Neural cell (in vitro differentiated cells): ENCODE results near the gene OBSCN. TPM values are rescaled to one million over a fixed set of nuclear protein-coding genes. Genes with fewer than 3 reads are reported as not detected.

Source experiments
- H2AFZ ChIP-seq: fragments of 200-600, 300-800 bp; sonication (generic), shearing (Covaris generic); 2 replicates; pipeline ENCODE4 v1.6.0; 2014; ENCODE audit warnings: low read depth, mild to moderate bottlenecking, antibody characterized with exemption, low read length, moderate library complexity
- H3F3A ChIP-seq: fragments of 200-600 bp; shearing (Covaris generic); 2 replicates; pipeline ENCODE4 v1.6.1; 2016; ENCODE audit warnings: mild to moderate bottlenecking, moderate library complexity, mixed read lengths, antibody characterized with exemption, low read length; ENCODE audit not compliant: insufficient read depth, poor library complexity, severe bottlenecking
- H3K27ac ChIP-seq: fragments of 200-600, 300-800 bp; sonication (generic), shearing (Covaris generic); 2 replicates; pipeline ENCODE4 v1.5.1; 2014; ENCODE audit warnings: mild to moderate bottlenecking, low read length, moderate library complexity
- H3K27me3 ChIP-seq: fragments of 300-800, 200-600 bp; sonication (generic), shearing (Covaris generic); 2 replicates; pipeline ENCODE4 v1.6.0; 2014; ENCODE audit warnings: mild to moderate bottlenecking, low read depth, low read length, moderate library complexity; ENCODE audit not compliant: insufficient read depth
- H3K36me3 ChIP-seq: fragments of 300-800, 200-600 bp; sonication (generic), shearing (Covaris generic); 2 replicates; pipeline ENCODE4 v1.5.1; 2014; ENCODE audit warnings: mild to moderate bottlenecking, antibody characterized with exemption, low read length, moderate library complexity; ENCODE audit not compliant: insufficient read depth
- H3K4me2 ChIP-seq: fragments of 300-800, 200-600 bp; sonication (generic), shearing (Covaris generic); 2 replicates; pipeline ENCODE4 v1.6.0; 2014; ENCODE audit warnings: mild to moderate bottlenecking, low read length
- H3K4me3 ChIP-seq: fragments of 300-800, 200-600 bp; sonication (generic), shearing (Covaris generic); 2 replicates; pipeline ENCODE4 v1.5.1; 2014; ENCODE audit warnings: mild to moderate bottlenecking, low read length, moderate library complexity
- H3K79me2 ChIP-seq: fragments of 200-600 bp; shearing (Covaris generic); replicated peaks from 2 replicates; pipeline ENCODE4 v1.6.0; 2014; ENCODE audit warnings: mild to moderate bottlenecking, low read length, moderate library complexity; ENCODE audit not compliant: insufficient read depth
- H3K9ac ChIP-seq: fragments of 300-800, 200-600 bp; sonication (generic), shearing (Covaris generic); 2 replicates; pipeline ENCODE4 v1.6.1; 2016; ENCODE audit warnings: mild to moderate bottlenecking, low read length, mixed read lengths
- H3K9me2 ChIP-seq: fragments of 200-600 bp; shearing (Covaris generic); 2 replicates; pipeline ENCODE4 v1.6.1; 2016; ENCODE audit warnings: mild to moderate bottlenecking, low read length, mixed read lengths; ENCODE audit not compliant: insufficient read depth
- H3K9me3 ChIP-seq: fragments of 200-600, 300-800 bp; sonication (generic), shearing (Covaris generic); 2 replicates; pipeline ENCODE4 v1.6.1; 2016; ENCODE audit warnings: mild to moderate bottlenecking, mixed run types, low read length, moderate library complexity, mixed read lengths
- H4K20me1 ChIP-seq: fragments of 200-600 bp; shearing (Covaris generic); 2 replicates; pipeline ENCODE4 v1.6.1; 2016; ENCODE audit warnings: mild to moderate bottlenecking, mixed run types; ENCODE audit not compliant: insufficient read depth
- CTCF ChIP-seq: fragments of 450-650 bp; IDR thresholded peaks from 2 replicates; pipeline ENCODE4 v1.5.1; 2014; ENCODE audit warnings: antibody characterized with exemption, mild to moderate bottlenecking, moderate library complexity; ENCODE audit not compliant: poor library complexity, severe bottlenecking
- EP300 ChIP-seq: fragments of 450-650 bp; conservative IDR thresholded peaks from 2 replicates; pipeline ENCODE4 v1.6.1; 2014; ENCODE audit warnings: antibody characterized with exemption, mild to moderate bottlenecking, moderate library complexity; ENCODE audit not compliant: poor library complexity, severe bottlenecking
- EZH2 ChIP-seq: fragments of 200-600, 300-800 bp; shearing (Covaris generic), sonication (generic); IDR thresholded peaks from 2 replicates; pipeline ENCODE4 v1.6.1; 2014; ENCODE audit warnings: antibody characterized with exemption, low read length, borderline replicate concordance, mild to moderate bottlenecking; ENCODE audit not compliant: insufficient read depth, poor library complexity, severe bottlenecking
- MXI1 ChIP-seq: fragments of 450-650 bp; conservative IDR thresholded peaks from 2 replicates; pipeline ENCODE4 v1.6.1; 2014; ENCODE audit warnings: antibody characterized with exemption, mild to moderate bottlenecking; ENCODE audit not compliant: poor library complexity, severe bottlenecking
- POLR2AphosphoS5 ChIP-seq: IDR thresholded peaks from 2 replicates; pipeline ENCODE4 v1.6.1; 2012
- RAD21 ChIP-seq: fragments of 450-650 bp; conservative IDR thresholded peaks from 2 replicates; pipeline ENCODE4 v1.6.1; 2014; ENCODE audit warnings: antibody characterized with exemption, mild to moderate bottlenecking, moderate library complexity
- REST ChIP-seq: IDR thresholded peaks from 2 replicates; pipeline ENCODE4 v1.6.1; 2012; ENCODE audit warnings: borderline replicate concordance
- SMC3 ChIP-seq: fragments of 450-650 bp; conservative IDR thresholded peaks from 2 replicates; pipeline ENCODE4 v1.6.1; 2014; ENCODE audit warnings: antibody characterized with exemption, mild to moderate bottlenecking, moderate library complexity; ENCODE audit not compliant: poor library complexity
- TAF1 ChIP-seq: IDR thresholded peaks from 2 replicates; pipeline ENCODE4 v1.6.1; 2012; ENCODE audit warnings: low read depth
- polyA plus RNA-seq: library from polyadenylated mRNA; depleted of rRNA; stranded (reverse); fragments of >200 nt; gene quantifications from 2 replicates; pipeline ENCODE4 v1.2.3, GENCODE V29; 2014

OBSCN gene
- polyA plus RNA-seq, 1 donor from 2014 or later, result 7.2 TPM

- Histone ChIP-seq H3F3A (no peaks in the 10 kb centered on the region), H3K9me3 (no peaks in the 10 kb centered on the region)
Observed at GRCh38 chr1:228354390-228355320, 146.8 kb downstream of the OBSCN start.

More at GRCh38 chr1:228354390-228355320, 146.8 kb downstream of the OBSCN start:
- H3K9me2 ChIP-seq, result no peaks in the 10 kb centered on the region
- no peaks in the 10 kb centered on the region for H3K36me3 ChIP-seq
- no peak for TF ChIP-seq REST
- no peak for TF ChIP-seq POLR2AphosphoS5
- TF ChIP-seq MXI1, result no peak
- no peak for TF ChIP-seq CTCF
- no peak for TF ChIP-seq EZH2
- no peak for TF ChIP-seq EP300
- no peak for TF ChIP-seq RAD21
- TF ChIP-seq SMC3, result no peak
- TF ChIP-seq TAF1, result no peak
- H3K4me3 ChIP-seq, result no peak overlapping the region
- no peak overlapping the region for H2AFZ ChIP-seq
- no peaks in the 10 kb centered on the region for H4K20me1 ChIP-seq
- H3K9ac ChIP-seq, result no peak overlapping the region
- no peak overlapping the region for H3K4me2 ChIP-seq
- no peak overlapping the region for H3K27ac ChIP-seq
- no peaks in the 10 kb centered on the region for H3K79me2 ChIP-seq
- H3K27me3 ChIP-seq, result no peaks in the 10 kb centered on the region
